ENCODE data around the gene TCEANC2. TPM values are rescaled to one million over a fixed set of nuclear protein-coding genes. Genes with fewer than 3 reads are reported as not detected.
A peak's percentile ranks its signal among the peaks of the same experiment; 100 is the strongest.

Gene TCEANC2
- polyA plus RNA-seq, 3 donors = 7.8 to 9.1 (median 8.5) TPM

DNA sequence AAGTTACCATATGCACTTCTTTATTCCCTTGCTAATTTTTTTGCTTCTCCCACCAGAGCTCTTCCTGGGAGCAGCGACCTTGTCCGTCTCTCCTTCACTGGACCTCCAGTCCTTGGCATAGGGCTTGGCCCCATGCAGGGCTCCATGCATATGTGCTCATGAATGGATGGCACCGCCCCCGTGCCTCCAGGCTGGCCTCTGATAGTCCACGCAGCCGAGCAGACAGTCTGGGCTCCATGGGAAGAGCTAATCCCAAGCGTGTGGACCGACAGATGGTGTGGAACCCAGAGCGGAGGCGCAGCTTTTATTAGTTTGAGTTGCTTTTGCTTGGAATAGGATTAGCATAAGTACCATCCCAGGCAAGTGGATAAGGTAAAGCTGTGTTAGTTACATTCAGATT is 57.6 kb downstream of the TCEANC2 start:
- DNase-seq (ENCODE audit: low read depth in 3 of 3, low spot score in 2 of 3) = no peak

DNA sequence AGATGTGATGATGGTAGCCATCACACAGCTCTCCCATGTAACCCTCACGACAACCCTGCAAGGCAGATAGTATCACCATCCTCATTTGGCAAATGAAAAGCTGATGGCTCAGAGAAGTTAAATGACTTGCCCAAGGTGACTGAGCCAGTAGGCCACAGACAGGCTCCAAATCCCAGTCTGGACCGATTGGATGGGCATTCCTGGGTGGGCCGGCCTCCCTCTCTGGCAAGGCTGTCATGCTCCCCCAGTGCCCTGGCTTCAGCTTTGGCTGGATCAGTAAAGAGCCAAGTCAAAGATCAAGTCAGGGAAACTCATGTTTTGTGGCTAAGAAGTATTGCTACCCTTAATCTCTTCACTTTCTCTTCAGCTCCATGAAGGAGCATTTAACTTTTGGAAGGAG is 58.2 kb downstream of the TCEANC2 start:
- no peak for DNase-seq (ENCODE audit: low read depth in 3 of 3, low spot score in 2 of 3)

GRCh38 chr1:54112027-54112426 is 58.6 kb downstream of the TCEANC2 start:
- DNase-seq (ENCODE audit: low read depth in 3 of 3, low spot score in 2 of 3) = no peak

- DNase-seq (ENCODE audit: low read depth in 3 of 3, low spot score in 2 of 3) = no peak
These were observed 59.4 kb downstream of the TCEANC2 start for GRCh38 chr1:54112705-54113368.

GRCh38 chr1:54114001-54114400 is 60.6 kb downstream of the TCEANC2 start:
- no peak for DNase-seq (ENCODE audit: low read depth in 3 of 3, low spot score in 2 of 3)

- DNase-seq (ENCODE audit: low read depth in 3 of 3, low spot score in 2 of 3) = no peak
These were observed 61.5 kb downstream of the TCEANC2 start for GRCh38 chr1:54114955-54115354.

GRCh38 chr1:54115520-54115919 is 62.1 kb downstream of the TCEANC2 start:
- DNase-seq (ENCODE audit: low read depth in 3 of 3, low spot score in 2 of 3) = no peak

DNA sequence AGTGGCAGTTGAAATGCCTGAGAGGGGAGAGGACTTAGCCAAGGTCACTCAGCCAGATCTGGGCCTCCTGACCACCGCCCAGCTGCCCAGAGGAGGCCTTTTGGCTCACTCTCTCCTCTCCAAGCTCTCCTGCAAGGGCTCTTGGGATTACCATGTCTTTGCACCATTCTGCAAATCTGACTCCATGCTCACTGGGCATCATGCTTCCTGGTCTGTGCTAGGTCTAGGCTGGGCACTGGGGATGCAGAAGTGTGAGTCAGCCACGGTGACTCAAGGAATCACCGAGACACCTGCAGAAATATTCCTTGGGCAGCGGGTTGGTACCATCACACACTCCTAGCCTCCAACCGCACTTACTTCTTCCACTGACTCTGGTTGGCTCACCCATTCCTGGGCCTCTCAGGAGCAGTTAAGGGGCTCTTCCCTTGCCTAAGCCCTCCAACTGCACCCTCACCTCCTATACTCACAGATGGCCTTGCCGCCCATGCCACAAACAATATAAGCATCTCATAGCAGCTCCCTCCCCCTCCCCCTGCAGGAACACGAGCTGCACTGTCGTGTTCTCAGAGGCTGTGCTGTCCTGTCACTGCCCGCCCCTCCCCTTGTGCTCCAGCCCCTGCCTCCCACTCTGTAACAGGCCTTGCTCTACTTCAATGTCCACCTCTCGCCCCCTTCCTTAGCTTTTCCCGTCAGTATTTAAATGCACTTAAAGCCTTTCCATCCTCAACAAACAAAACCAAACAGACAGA is 64.6 kb downstream of the TCEANC2 start:
- no peak for DNase-seq (ENCODE audit: low read depth in 3 of 3, low spot score in 2 of 3)

DNA sequence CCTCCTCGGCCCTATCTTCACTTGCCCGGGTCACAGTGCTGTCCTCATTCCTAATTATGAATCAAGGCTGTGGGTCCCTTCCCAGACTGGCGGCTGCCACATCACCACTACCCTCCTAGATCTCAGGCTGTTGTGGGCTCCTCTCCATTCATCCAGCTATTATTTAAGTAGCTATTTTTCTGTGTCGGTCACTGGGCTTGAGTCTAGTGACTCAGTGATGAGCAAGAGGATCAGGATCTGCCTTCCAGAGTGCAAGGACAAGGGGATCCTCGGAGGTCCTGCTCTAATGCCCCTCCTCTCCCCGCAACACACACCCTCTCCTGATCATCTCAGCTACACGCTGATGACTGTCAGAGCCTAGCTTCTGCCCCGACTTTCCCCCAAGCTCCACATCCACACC is 65.3 kb downstream of the TCEANC2 start:
- DNase-seq (ENCODE audit: low read depth in 3 of 3, low spot score in 2 of 3) = no peak

DNA sequence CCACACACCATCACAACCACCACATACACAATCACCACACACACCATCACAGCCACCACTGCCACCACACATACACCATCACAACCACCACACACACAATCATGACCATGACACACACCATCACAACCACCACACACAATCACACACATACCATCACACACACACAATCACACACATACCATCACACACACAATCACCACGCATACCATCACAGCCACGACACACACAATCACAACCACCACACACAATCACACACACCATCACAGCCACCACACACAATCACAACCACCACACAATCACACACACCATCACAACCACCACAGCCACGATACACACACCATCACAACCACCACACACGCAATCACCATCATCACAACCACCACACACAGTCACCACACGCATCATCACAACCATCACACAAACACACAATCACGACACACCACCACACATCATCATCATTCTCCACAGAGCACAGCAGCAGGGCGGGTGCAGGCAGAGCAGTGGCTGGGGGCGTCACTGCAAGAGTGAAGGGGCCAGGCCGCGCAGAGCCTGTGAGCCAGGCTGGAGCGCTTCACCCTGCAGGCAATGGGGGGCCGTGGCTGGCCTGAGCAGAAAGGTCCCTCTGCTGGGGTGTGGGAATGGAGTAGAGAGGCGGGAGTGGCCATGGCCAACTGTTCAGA is 66.8 kb downstream of the TCEANC2 start:
- no peak for DNase-seq (ENCODE audit: low read depth in 3 of 3, low spot score in 2 of 3)

DNA sequence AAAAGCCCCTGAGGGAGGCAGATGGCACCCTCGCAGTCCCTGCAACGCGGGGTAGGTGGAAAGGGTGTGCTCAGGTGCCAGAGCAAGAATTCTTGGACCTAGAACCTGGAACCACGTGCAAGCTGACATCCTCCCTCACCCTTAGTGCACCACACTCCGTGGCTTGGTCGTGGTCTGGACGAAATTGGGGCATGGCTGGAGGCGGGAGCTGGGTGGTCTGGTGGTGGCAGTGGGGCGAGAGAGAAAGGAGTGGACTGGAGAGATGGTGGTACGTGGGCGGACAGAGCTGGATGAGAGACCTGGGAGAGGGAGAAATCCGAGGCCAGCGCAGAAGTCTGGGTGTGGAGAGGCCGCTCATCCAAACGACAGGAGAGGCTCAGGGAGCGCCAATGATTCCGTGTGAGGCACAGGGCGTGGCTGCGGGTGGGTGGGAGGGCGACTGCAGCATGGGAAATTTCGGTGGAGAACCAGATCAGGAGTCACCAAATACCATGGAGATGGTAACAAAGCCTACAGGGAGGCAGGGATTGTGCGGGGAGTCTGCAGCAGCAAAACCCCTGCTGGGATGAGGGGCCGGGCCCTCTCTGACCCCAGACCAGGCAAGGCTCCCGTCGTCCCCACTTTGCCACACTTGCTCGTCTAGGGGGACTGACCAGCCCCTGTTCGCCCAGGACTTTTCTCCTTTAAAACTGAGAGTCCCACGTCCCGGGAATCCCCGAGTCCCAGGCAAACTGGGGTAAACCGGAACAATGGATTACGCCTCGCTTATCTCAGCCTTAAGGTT is 67.5 kb downstream of the TCEANC2 start:
- no peak for DNase-seq (ENCODE audit: low read depth in 3 of 3, low spot score in 2 of 3)

DNA sequence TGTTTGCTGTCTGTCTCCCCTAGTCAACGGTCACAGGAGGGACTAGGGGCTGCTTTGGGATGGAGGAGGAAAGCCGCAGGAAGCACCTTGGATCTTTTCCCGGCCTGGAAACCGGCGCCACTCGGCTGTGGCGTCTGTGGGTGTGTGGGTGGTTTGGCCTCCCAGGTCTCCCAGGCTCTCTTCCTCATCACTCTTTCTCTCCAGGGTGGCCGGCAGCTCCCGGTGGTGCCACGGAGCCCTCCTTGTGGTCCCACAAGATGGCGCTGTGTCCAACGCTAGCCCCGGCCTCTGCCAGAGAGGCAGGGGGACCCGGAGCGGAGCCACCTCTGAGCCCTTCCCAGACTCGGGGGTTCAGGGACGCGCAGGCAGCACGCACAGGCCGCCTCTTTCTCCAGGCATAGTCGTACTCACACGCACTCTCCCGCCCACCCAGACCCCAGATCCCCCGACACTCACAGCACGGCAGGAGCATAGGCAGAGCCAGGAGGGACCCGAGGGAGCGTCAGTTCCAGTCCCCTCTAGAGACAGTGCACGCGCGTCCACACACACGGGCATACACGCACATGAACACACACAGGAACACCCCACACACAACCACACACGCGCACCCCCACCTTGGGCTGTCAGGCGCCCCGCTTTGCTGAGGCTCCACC is 68.2 kb downstream of the TCEANC2 start:
- peak in 1 of 3 donors; percentile 62 for DNase-seq (ENCODE audit: low read depth in 3 of 3, low spot score in 2 of 3)

- DNase-seq (ENCODE audit: low read depth in 3 of 3, low spot score in 2 of 3) = no peak
These were observed 68.8 kb downstream of the TCEANC2 start for GRCh38 chr1:54122135-54122751.

DNA sequence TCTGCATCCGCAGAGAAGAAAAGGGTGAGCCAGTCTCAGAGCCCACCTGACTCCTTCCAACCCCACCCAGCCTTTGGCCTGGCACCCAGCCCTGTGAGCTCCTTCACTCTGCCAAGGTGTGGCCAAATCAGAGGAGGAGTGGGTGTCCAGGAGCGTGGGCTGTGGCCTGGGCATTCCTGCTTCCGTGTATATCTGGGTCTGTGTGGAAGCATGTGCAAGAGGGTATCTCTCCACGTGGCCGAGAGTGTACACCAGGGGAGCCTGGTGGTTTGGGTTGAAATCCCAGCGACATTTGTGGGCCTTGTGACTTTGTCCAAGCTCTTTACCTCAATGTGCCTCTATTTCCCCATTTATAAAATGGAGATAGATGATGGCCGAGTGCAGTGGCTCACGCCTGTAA is 69.6 kb downstream of the TCEANC2 start:
- no peak for DNase-seq (ENCODE audit: low read depth in 3 of 3, low spot score in 2 of 3)

DNA sequence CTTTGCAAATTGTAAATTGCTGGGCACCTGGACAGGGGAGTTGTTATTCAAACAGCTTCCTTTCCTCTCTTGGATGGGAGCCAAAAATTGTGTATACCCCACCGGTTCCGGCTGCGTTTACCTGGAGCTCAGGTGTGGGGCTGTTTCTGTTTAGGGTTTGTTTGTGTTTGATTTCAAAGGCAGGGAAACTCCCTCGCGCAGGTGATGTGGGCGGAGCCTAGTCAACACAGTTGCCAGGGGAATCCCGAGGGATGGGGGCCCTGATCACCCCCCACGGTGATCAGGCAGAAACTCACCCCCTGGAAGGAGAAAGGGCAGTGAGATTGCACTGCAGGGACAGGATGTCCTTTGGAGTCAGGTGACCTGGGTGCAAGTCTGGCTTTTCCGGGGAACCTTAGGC is 71.1 kb downstream of the TCEANC2 start:
- DNase-seq (ENCODE audit: low read depth in 3 of 3, low spot score in 2 of 3) = no peak

- no peak for DNase-seq (ENCODE audit: low read depth in 3 of 3, low spot score in 2 of 3)
These were observed 71.5 kb downstream of the TCEANC2 start for GRCh38 chr1:54124906-54125305.

- DNase-seq (ENCODE audit: low read depth in 3 of 3, low spot score in 2 of 3) = no peak
These were observed 72.1 kb downstream of the TCEANC2 start for GRCh38 chr1:54125386-54126070.

- DNase-seq (ENCODE audit: low read depth in 3 of 3, low spot score in 2 of 3) = no peak
These were observed 72.9 kb downstream of the TCEANC2 start for GRCh38 chr1:54126271-54126815.

DNA sequence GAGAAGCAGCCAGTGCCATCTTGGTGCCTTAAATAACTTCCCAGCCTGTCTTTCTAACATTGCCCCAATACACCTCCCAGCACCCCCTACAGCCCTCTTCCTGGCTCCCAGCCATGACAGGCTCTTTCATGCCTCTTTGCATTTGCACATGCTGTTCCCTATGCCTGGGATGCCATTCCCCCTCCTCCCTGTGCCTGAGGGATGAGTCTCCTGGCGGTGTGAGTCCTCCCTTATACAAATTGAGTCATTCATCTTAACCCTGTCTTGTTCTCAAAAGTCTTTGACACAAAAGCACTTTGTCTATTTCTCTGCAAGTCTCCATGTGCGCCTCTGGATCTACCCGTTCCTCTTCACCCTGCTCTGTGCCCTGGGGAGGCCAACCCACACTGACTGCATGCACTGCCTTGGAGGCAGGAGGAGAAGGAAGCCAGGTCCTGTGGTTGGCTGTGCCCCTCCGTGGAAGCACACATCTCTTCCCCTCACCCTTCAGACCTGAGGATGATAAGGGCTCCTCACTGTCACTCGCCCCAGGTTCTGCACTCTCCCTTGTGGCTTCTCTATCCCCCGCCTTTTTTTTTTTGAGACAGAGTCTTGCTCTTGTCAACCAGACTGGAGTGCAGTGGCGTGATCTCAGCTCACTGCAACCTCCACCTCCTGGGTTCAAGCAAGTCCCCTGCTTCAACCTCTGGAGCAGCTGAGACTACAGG is 74.3 kb downstream of the TCEANC2 start:
- DNase-seq (ENCODE audit: low read depth in 3 of 3, low spot score in 2 of 3) = no peak
